Measurements from ENCODE around the gene PCDHGA7. TPM values are rescaled to one million over a fixed set of nuclear protein-coding genes. Genes with fewer than 3 reads are reported as not detected.

Gene PCDHGA7
- total and polyA plus RNA-seq, 7 donors = 0.42 to 15.2 (median 10.8) TPM; not detected in 2

GRCh38 chr5:141351591-141351990, 31.0 kb upstream of the PCDHGA7 start:
- H3K9me3 ChIP-seq = peaks cover 19 to 72% (median 50%) of the 10 kb centered on the region in 4 donors
- intact Hi-C loops (cut with DNase I) = no loop called here

GRCh38 chr5:141354900-141355469, 27.6 kb upstream of the PCDHGA7 start, which contains the start of gene PCDHGA4:
Gene PCDHGA4, plus strand, starts transcription at chr5:141355021. Its CDS starts 87 bp downstream, at chr5:141355108.
- no peak for DNase-seq
- Histone ChIP-seq H3K4me1 (no peaks in the 10 kb centered on the region), H3K27ac (peak within 1 kb of the TSS in 1 of 4 donors; percentile 30), H3K36me3 (no peaks in the 10 kb centered on the region), H3K27me3 (peaks cover 0 to 30% (median 0%) of the 10 kb centered on the region in 3 donors), H3K9me3 (peaks cover 30 to 84% (median 60%) of the 10 kb centered on the region in 4 donors), H3K4me3 (peak within 1 kb of the TSS; percentile 11 to 42 (median 29))
- intact Hi-C loops (cut with DNase I) = no loop called here
- TF ChIP-seq CTCF (IDR thresholded peaks at IDR 0.05) = peak in 2 of 4 experiments; percentile 11 to 39
- no peak for TF ChIP-seq EP300 (IDR thresholded peaks at IDR 0.05)
- WGBS, 2 donors = 20 to 55% methylated on average over 29 of the region's 29 CpGs

More at GRCh38 chr5:141351591-141351990, 31.0 kb upstream of the PCDHGA7 start:
- Histone ChIP-seq H3K4me1 (no peaks in the 10 kb centered on the region), H3K27ac (no peak overlapping the region), H3K4me3 (no peak overlapping the region), H3K27me3 (peaks cover 0 to 42% (median 0%) of the 10 kb centered on the region in 3 donors), H3K36me3 (no peaks in the 10 kb centered on the region)
- no peak for DNase-seq
- 43 to 73% methylated on average over 32 to 36 of the region's 36 CpGs for WGBS, 2 donors
- no peak for TF ChIP-seq POLR2AphosphoS5 (IDR thresholded peaks at IDR 0.05)
- no peak for TF ChIP-seq POLR2A (IDR thresholded peaks at IDR 0.05)
- TF ChIP-seq EP300 (IDR thresholded peaks at IDR 0.05) = no peak
- TF ChIP-seq CTCF (IDR thresholded peaks at IDR 0.05) = no peak

GRCh38 chr5:141355641-141356040, 26.9 kb upstream of the PCDHGA7 start:
- H3K27ac ChIP-seq = no peak overlapping the region
- H3K36me3 ChIP-seq = no peaks in the 10 kb centered on the region
- peaks cover 37 to 84% (median 63%) of the 10 kb centered on the region in 4 donors for H3K9me3 ChIP-seq
- peak overlapping the region in 2 of 4 donors; percentile 31 to 42 for H3K4me3 ChIP-seq
- TF ChIP-seq CTCF (IDR thresholded peaks at IDR 0.05) (no peak), POLR2A (IDR thresholded peaks at IDR 0.05) (no peak), EP300 (IDR thresholded peaks at IDR 0.05) (no peak), POLR2AphosphoS5 (IDR thresholded peaks at IDR 0.05) (no peak)
- intact Hi-C loops (cut with DNase I) = no loop called here
- H3K27me3 ChIP-seq = peaks cover 0 to 25% (median 0%) of the 10 kb centered on the region in 3 donors
- 54 to 78% methylated on average over 24 of the region's 24 CpGs for WGBS, 2 donors
- no peaks in the 10 kb centered on the region for H3K4me1 ChIP-seq
- no peak for DNase-seq

- TF ChIP-seq POLR2AphosphoS5 (IDR thresholded peaks at IDR 0.05) = no peak
- no peak for TF ChIP-seq POLR2A (IDR thresholded peaks at IDR 0.05)
- no peak for TF ChIP-seq CTCF (IDR thresholded peaks at IDR 0.05)
- no peak for TF ChIP-seq EP300 (IDR thresholded peaks at IDR 0.05)
- DNase-seq = no peak
- H3K36me3 ChIP-seq = no peaks in the 10 kb centered on the region
- WGBS, 2 donors = 72 to 73% methylated on average over 5 of the region's 5 CpGs
- H3K4me1 ChIP-seq = no peaks in the 10 kb centered on the region
- H3K27me3 ChIP-seq = peaks cover 0 to 20% (median 0%) of the 10 kb centered on the region in 3 donors
- H3K9me3 ChIP-seq = peaks cover 41 to 84% (median 63%) of the 10 kb centered on the region in 4 donors
- no peak overlapping the region for H3K4me3 ChIP-seq
- intact Hi-C loops (cut with DNase I) = no loop called here
- H3K27ac ChIP-seq = no peak overlapping the region
Measured at GRCh38 chr5:141356133-141356532, 26.4 kb upstream of the PCDHGA7 start.
